H9 (cell line): ENCODE data around the gene TDRD7. TPM values are rescaled to one million over a fixed set of nuclear protein-coding genes. Genes with fewer than 3 reads are reported as not detected.

Experiments used
- DNase-seq: peaks from one replicate; pipeline ENCODE4 v3.0.0-alpha.2; 2017
- H2AFZ ChIP-seq: one replicate; pipeline ENCODE4 v1.6.1; 2013; ENCODE audit warnings: mild to moderate bottlenecking, low read length, control low read depth, moderate library complexity
- H2AK5ac ChIP-seq: 2 replicates; pipeline ENCODE4 v1.6.1; 2013; ENCODE audit warnings: low read length, control low read depth, mixed read lengths; ENCODE audit not compliant: insufficient read length
- H2BK120ac ChIP-seq: one replicate; pipeline ENCODE4 v1.6.1; 2013; ENCODE audit warnings: low read depth, mild to moderate bottlenecking, low read length, control low read depth, inconsistent platforms; ENCODE audit not compliant: poor library complexity, severe bottlenecking
- H2BK12ac ChIP-seq: 2 replicates; pipeline ENCODE4 v1.6.1; 2013; ENCODE audit warnings: low read length, control low read depth, mixed read lengths, low read depth; ENCODE audit not compliant: insufficient read length
- H2BK15ac ChIP-seq: 2 replicates; pipeline ENCODE4 v1.6.1; 2013; ENCODE audit warnings: low read depth, low read length, control low read depth
- H2BK20ac ChIP-seq: one replicate; pipeline ENCODE4 v1.6.1; 2013; ENCODE audit warnings: low read depth, mild to moderate bottlenecking, low read length, control low read depth, inconsistent platforms; ENCODE audit not compliant: poor library complexity, severe bottlenecking
- H2BK5ac ChIP-seq: 2 replicates; pipeline ENCODE4 v1.6.1; 2013; ENCODE audit warnings: low read length, control low read depth, mixed read lengths; ENCODE audit not compliant: insufficient read length
- H3K14ac ChIP-seq: 2 replicates; pipeline ENCODE4 v1.6.1; 2013; ENCODE audit warnings: low read length, control low read depth; ENCODE audit not compliant: insufficient read depth
- H3K18ac ChIP-seq: 2 replicates; pipeline ENCODE4 v1.6.1; 2013; ENCODE audit warnings: low read depth, mild to moderate bottlenecking, mixed read lengths, low read length, control low read depth; ENCODE audit not compliant: insufficient read length
- H3K23ac ChIP-seq: 2 replicates; pipeline ENCODE4 v1.6.1; 2013; ENCODE audit warnings: low read length, control low read depth, mixed read lengths, low read depth; ENCODE audit not compliant: insufficient read length
- H3K23me2 ChIP-seq: 2 replicates; pipeline ENCODE4 v1.6.1; 2013; ENCODE audit warnings: low read depth, mild to moderate bottlenecking, mixed read lengths, low read length, control low read depth; ENCODE audit not compliant: insufficient read length, poor library complexity, severe bottlenecking
- H3K27ac ChIP-seq: 2 replicates; pipeline ENCODE4 v1.5.1; 2013; ENCODE audit warnings: low read length, control low read depth, mixed read lengths, low read depth; ENCODE audit not compliant: insufficient read length
- H3K27me3 ChIP-seq: 2 replicates; pipeline ENCODE4 v1.6.1; 2013; ENCODE audit warnings: low read length, control low read depth, inconsistent platforms; ENCODE audit not compliant: insufficient read depth
- H3K4ac ChIP-seq: 2 replicates; pipeline ENCODE4 v1.6.1; 2013; ENCODE audit warnings: low read depth, mild to moderate bottlenecking, control low read depth, inconsistent platforms, low read length, moderate library complexity
- H3K4me1 ChIP-seq: 2 replicates; pipeline ENCODE4 v1.6.1; 2013; ENCODE audit warnings: low read length, control low read depth, inconsistent platforms; ENCODE audit not compliant: insufficient read depth
- H3K4me2 ChIP-seq: 2 replicates; pipeline ENCODE4 v1.6.1; 2013; ENCODE audit warnings: low read length, control low read depth, mixed read lengths; ENCODE audit not compliant: insufficient read length, insufficient read depth
- H3K56ac ChIP-seq: 2 replicates; pipeline ENCODE4 v1.6.1; 2013; ENCODE audit warnings: low read depth, mild to moderate bottlenecking, mixed read lengths, low read length, control low read depth; ENCODE audit not compliant: insufficient read length
- H3K79me1 ChIP-seq: 2 replicates; pipeline ENCODE4 v1.6.1; 2013; ENCODE audit warnings: low read depth, mild to moderate bottlenecking, moderate library complexity, low read length, control low read depth, inconsistent platforms; ENCODE audit not compliant: insufficient read depth, poor library complexity, severe bottlenecking
- H3K79me2 ChIP-seq: 2 replicates; pipeline ENCODE4 v1.6.1; 2013; ENCODE audit warnings: low read length, control low read depth, inconsistent platforms; ENCODE audit not compliant: insufficient read depth
- H3K9ac ChIP-seq: 2 replicates; pipeline ENCODE4 v1.6.1; 2013; ENCODE audit warnings: low read length, control low read depth, mixed read lengths; ENCODE audit not compliant: insufficient read length; ENCODE audit errors: extremely low read depth
- H3K9me3 ChIP-seq: one replicate; pipeline ENCODE4 v1.6.1; 2013; ENCODE audit warnings: low read depth, low read length, inconsistent platforms; ENCODE audit not compliant: control insufficient read depth
- H3T11ph ChIP-seq: one replicate; pipeline ENCODE4 v1.6.1; 2013; ENCODE audit warnings: mild to moderate bottlenecking, low read length, control low read depth, inconsistent platforms
- H4K20me1 ChIP-seq: one replicate; pipeline ENCODE4 v1.6.1; 2013; ENCODE audit not compliant: control insufficient read depth, insufficient read length, insufficient read depth
- H4K5ac ChIP-seq: 2 replicates; pipeline ENCODE4 v1.6.1; 2013; ENCODE audit warnings: low read depth, mild to moderate bottlenecking, mixed read lengths, low read length, control low read depth; ENCODE audit not compliant: insufficient read length
- H4K8ac ChIP-seq: replicated peaks from 2 replicates; pipeline ENCODE4 v1.6.1; 2013; ENCODE audit warnings: low read length, control low read depth, mixed read lengths, low read depth; ENCODE audit not compliant: insufficient read length
- H4K91ac ChIP-seq: 2 replicates; pipeline ENCODE4 v1.6.1; 2013; ENCODE audit warnings: low read depth, mild to moderate bottlenecking, moderate library complexity, mixed read lengths, low read length, control low read depth; ENCODE audit not compliant: insufficient read length
- H3K27ac Mint-ChIP-seq, 3 experiments: 2 replicates in 2 of 3; 3 replicates in 1 of 3; pipeline ENCODE4 v1.8.0; 2020 to 2021; ENCODE audit warnings: mixed read lengths in 3 of 3, mild to moderate bottlenecking in 1 of 3, moderate library complexity in 1 of 3
- H3K27me3 Mint-ChIP-seq: 2 replicates; pipeline ENCODE4 v1.8.0; 2021; ENCODE audit warnings: low read depth, mild to moderate bottlenecking, moderate library complexity, mixed read lengths
- H3K36me3 Mint-ChIP-seq, 3 experiments: 2 replicates in 2 of 3; 3 replicates in 1 of 3; pipeline ENCODE4 v1.8.0; 2020 to 2021; ENCODE audit warnings: low read depth in 3 of 3, mixed read lengths in 3 of 3; ENCODE audit not compliant: insufficient read depth in 1 of 3
- H3K4me1 Mint-ChIP-seq, 2 experiments: 2 replicates each; pipeline ENCODE4 v1.8.0; 2020; ENCODE audit warnings: mixed read lengths in 2 of 2
- H3K4me3 Mint-ChIP-seq, 2 experiments: 2 replicates in 1 of 2; 3 replicates in 1 of 2; pipeline ENCODE4 v1.8.0; 2020 to 2021; ENCODE audit warnings: mild to moderate bottlenecking in 2 of 2, mixed read lengths in 2 of 2, moderate library complexity in 1 of 2
- H3K9me3 Mint-ChIP-seq, 2 experiments: 2 replicates in 1 of 2; 3 replicates in 1 of 2; pipeline ENCODE4 v1.8.0; 2020; ENCODE audit warnings: mild to moderate bottlenecking in 2 of 2, mixed read lengths in 2 of 2, moderate library complexity in 1 of 2
- WGBS: extraction: QIAGEN DNeasy Blood & Tissue Kit; methylation state at CpG from one replicate; pipeline ENCODE4 v1.1.7; 2013; ENCODE audit warnings: missing lambda C conversion rate, low lambda C conversion rate, mixed read lengths; ENCODE audit not compliant: insufficient read length; ENCODE audit errors: extremely low coverage; 5-methylcytosine and 5-hydroxymethylcytosine counted together
- total RNA-seq: library from RNA; stranded (reverse); gene quantifications from 2 replicates; pipeline ENCODE4 v1.2.1, GENCODE V29; 2021
- TF ChIP-seq, protein P1 (sequence below): fragments of 200-600 bp; sonication (generic); conservative IDR thresholded peaks from 3 replicates; pipeline ENCODE4 v1.8.0; 2021; ENCODE audit warnings: antibody characterized with exemption, mild to moderate bottlenecking

The TDRD7 gene
- total RNA-seq, 1 experiment from 2014 or later: 5.1 TPM

DNA sequence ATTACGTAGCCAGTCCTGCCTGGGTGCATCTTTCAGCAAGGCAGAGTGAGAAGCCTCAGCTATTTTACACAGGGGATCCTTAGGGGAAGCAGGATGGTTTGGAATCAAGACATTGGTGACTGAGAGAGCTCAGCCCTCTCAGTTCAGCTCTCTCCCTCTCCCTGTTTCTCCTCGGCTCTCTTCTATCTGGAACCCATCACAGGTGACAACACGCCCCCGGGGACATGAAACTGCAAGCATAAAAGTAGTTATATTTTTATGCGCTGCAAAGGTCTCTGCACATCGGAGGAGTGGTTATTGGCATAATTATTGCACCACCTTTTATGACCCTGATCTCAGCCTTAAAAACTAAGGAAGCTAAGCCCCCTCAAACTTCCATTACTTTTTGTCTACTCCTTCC, 103.8 kb downstream of the TDRD7 start:
- Histone ChIP-seq H2BK120ac (no peak overlapping the region), H3K56ac (no peak overlapping the region), H2BK15ac (no peak overlapping the region), H3T11ph (no peak overlapping the region), H3K4ac (no peak overlapping the region), H2BK20ac (no peak overlapping the region), H2AK5ac (no peak overlapping the region), H4K20me1 (no peaks in the 10 kb centered on the region), H3K9me3 (no peaks in the 10 kb centered on the region), H2AFZ (no peak overlapping the region), H2BK5ac (no peak overlapping the region), H3K27ac (no peak overlapping the region), H4K8ac (no peak overlapping the region), H3K4me1 (no peaks in the 10 kb centered on the region), H3K9ac (no peak overlapping the region), H3K23ac (no peak overlapping the region), H2BK12ac (no peak overlapping the region), H3K4me2 (no peak overlapping the region), H3K23me2 (no peaks in the 10 kb centered on the region), H3K27me3 (no peaks in the 10 kb centered on the region), H3K18ac (no peak overlapping the region), H3K79me2 (no peaks in the 10 kb centered on the region), H3K14ac (no peak overlapping the region), H4K91ac (no peak overlapping the region), H3K79me1 (no peaks in the 10 kb centered on the region), H4K5ac (no peak overlapping the region)
- Mint-ChIP-seq H3K4me1 (peaks cover 10 to 16% of the 10 kb centered on the region in 2 experiments), H3K27ac (no peak overlapping the region), H3K4me3 (no peak overlapping the region), H3K27me3 (peaks cover 5% of the 10 kb centered on the region), H3K9me3 (no peaks in the 10 kb centered on the region), H3K36me3 (no peaks in the 10 kb centered on the region; a peak in 1 of 7 replicates)
- no peak for DNase-seq
- TF ChIP-seq, protein P1, sequence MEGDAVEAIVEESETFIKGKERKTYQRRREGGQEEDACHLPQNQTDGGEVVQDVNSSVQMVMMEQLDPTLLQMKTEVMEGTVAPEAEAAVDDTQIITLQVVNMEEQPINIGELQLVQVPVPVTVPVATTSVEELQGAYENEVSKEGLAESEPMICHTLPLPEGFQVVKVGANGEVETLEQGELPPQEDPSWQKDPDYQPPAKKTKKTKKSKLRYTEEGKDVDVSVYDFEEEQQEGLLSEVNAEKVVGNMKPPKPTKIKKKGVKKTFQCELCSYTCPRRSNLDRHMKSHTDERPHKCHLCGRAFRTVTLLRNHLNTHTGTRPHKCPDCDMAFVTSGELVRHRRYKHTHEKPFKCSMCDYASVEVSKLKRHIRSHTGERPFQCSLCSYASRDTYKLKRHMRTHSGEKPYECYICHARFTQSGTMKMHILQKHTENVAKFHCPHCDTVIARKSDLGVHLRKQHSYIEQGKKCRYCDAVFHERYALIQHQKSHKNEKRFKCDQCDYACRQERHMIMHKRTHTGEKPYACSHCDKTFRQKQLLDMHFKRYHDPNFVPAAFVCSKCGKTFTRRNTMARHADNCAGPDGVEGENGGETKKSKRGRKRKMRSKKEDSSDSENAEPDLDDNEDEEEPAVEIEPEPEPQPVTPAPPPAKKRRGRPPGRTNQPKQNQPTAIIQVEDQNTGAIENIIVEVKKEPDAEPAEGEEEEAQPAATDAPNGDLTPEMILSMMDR: no peak
- no CpG with 5 or more reads among the region's 6 CpGs for WGBS
